ENCODE data around the gene GAD1.

GRCh38 chr2:170887496-170887895 lies 70.8 kb downstream of the GAD1 start:
- TF ChIP-seq CTCF (conservative IDR thresholded peaks at IDR 0.05; ENCODE audit: low read length) = no peak
- no peak for TF ChIP-seq EZH2phosphoT487 (IDR thresholded peaks at IDR 0.05; ENCODE audit: borderline replicate concordance)
